SJSA1 (cell line): Measurements from ENCODE around the gene APOLD1. TPM values are rescaled to one million over a fixed set of nuclear protein-coding genes. Genes with fewer than 3 reads are reported as not detected.
"Not testable (repeated sequence)": the region's sequence is repeated elsewhere in the genome, so short reads cannot be mapped to it uniquely, and the experiment has no call there.

ENCODE experiments used
- DNase-seq, 2 experiments: peaks; one replicate each; pipeline ENCODE4 v3.0.0-alpha.2; 2015 to 2020; ENCODE audit warnings: low spot score in 2 of 2, low read depth in 1 of 2
- H3K27ac ChIP-seq: fragments of 250-450 bp; sonication (Bioruptor Pico); 2 replicates; pipeline ENCODE4 v1.5.1; 2020; ENCODE audit warnings: mild to moderate bottlenecking, moderate library complexity
- H3K27me3 ChIP-seq: fragments of 250-450 bp; sonication (Bioruptor Pico); replicated peaks from 2 replicates; pipeline ENCODE4 v1.5.1; 2020; ENCODE audit warnings: mild to moderate bottlenecking, moderate library complexity
- H3K36me3 ChIP-seq: fragments of 250-450 bp; sonication (Bioruptor Pico); 2 replicates; pipeline ENCODE4 v1.5.1; 2020; ENCODE audit warnings: mild to moderate bottlenecking
- H3K4me1 ChIP-seq: fragments of 250-450 bp; sonication (Bioruptor Pico); replicated peaks from 2 replicates; pipeline ENCODE4 v1.6.1; 2021; ENCODE audit warnings: mild to moderate bottlenecking
- H3K4me3 ChIP-seq: fragments of 250-450 bp; sonication (Bioruptor Pico); 2 replicates; pipeline ENCODE4 v1.5.1; 2020; ENCODE audit warnings: mild to moderate bottlenecking
- H3K9me3 ChIP-seq: fragments of 250-450 bp; sonication (Bioruptor Pico); replicated peaks from 2 replicates; pipeline ENCODE4 v1.5.1; 2020; ENCODE audit warnings: mild to moderate bottlenecking
- total RNA-seq: library from RNA; depleted of rRNA; stranded (reverse); fragments of >200 nt; shearing (Covaris generic); gene quantifications from 2 replicates; pipeline ENCODE4 v1.2.3, GENCODE V29; 2014

The APOLD1 gene
- total RNA-seq, 1 experiment from 2014 or later: 10.6 TPM

- H3K9me3 ChIP-seq: no peaks in the 10 kb centered on the region
- no peak overlapping the region for H3K4me3 ChIP-seq
- peaks cover 50% of the 10 kb centered on the region for H3K4me1 ChIP-seq
- no peak for DNase-seq
- peak overlapping the region; percentile 97 for H3K27ac ChIP-seq
- no peaks in the 10 kb centered on the region for H3K36me3 ChIP-seq
- no peaks in the 10 kb centered on the region for H3K27me3 ChIP-seq
These were observed 21.5 kb downstream of the APOLD1 start for GRCh38 chr12:12806784-12807516.

GRCh38 chr12:12807517-12807903, 22.1 kb downstream of the APOLD1 start:
- H3K9me3 ChIP-seq, H3K4me3 ChIP-seq, DNase-seq, H3K36me3 ChIP-seq, H3K27me3 ChIP-seq: not testable (repeated sequence)
- Histone ChIP-seq H3K27ac (peak overlapping the region; percentile 97), H3K4me1 (peaks cover 50% of the 10 kb centered on the region)

- Histone ChIP-seq H3K36me3 (no peaks in the 10 kb centered on the region), H3K4me3 (peak overlapping the region; percentile 1; the same call in 1 of the 2 replicates), H3K27me3 (no peaks in the 10 kb centered on the region), H3K9me3 (no peaks in the 10 kb centered on the region), H3K4me1 (peaks cover 45% of the 10 kb centered on the region), H3K27ac (peak overlapping the region; percentile 97)
- peak in 1 of 2 experiments; percentile 82 for DNase-seq
These were observed 22.7 kb downstream of the APOLD1 start for GRCh38 chr12:12807970-12808702.

GRCh38 chr12:12810553-12811021, 25.1 kb downstream of the APOLD1 start:
- DNase-seq: no peak
- Histone ChIP-seq H3K27ac (no peak overlapping the region), H3K36me3 (peaks cover 21% of the 10 kb centered on the region), H3K9me3 (no peaks in the 10 kb centered on the region), H3K4me3 (no peak overlapping the region), H3K27me3 (no peaks in the 10 kb centered on the region), H3K4me1 (peaks cover 33% of the 10 kb centered on the region)

- DNase-seq: no peak
- Histone ChIP-seq H3K27ac (no peak overlapping the region), H3K36me3 (peaks cover 29% of the 10 kb centered on the region), H3K4me1 (peaks cover 38% of the 10 kb centered on the region), H3K9me3 (no peaks in the 10 kb centered on the region), H3K27me3 (no peaks in the 10 kb centered on the region), H3K4me3 (no peak overlapping the region)
These were observed 25.9 kb downstream of the APOLD1 start for GRCh38 chr12:12811343-12811742.

GRCh38 chr12:12812174-12812573, 26.7 kb downstream of the APOLD1 start:
- peaks cover 35% of the 10 kb centered on the region for H3K4me1 ChIP-seq
- H3K36me3 ChIP-seq: peaks cover 37% of the 10 kb centered on the region
- no peak overlapping the region for H3K4me3 ChIP-seq
- no peaks in the 10 kb centered on the region for H3K9me3 ChIP-seq
- no peak for DNase-seq
- H3K27me3 ChIP-seq: no peaks in the 10 kb centered on the region
- H3K27ac ChIP-seq: no peak overlapping the region

GRCh38 chr12:12812618-12813119, 27.2 kb downstream of the APOLD1 start:
- H3K4me3 ChIP-seq: peak overlapping the region; percentile 57
- no peaks in the 10 kb centered on the region for H3K27me3 ChIP-seq
- H3K27ac ChIP-seq: no peak overlapping the region
- peaks cover 30% of the 10 kb centered on the region for H3K4me1 ChIP-seq
- H3K9me3 ChIP-seq: no peaks in the 10 kb centered on the region
- no peak for DNase-seq
- H3K36me3 ChIP-seq: peaks cover 42% of the 10 kb centered on the region

- Histone ChIP-seq H3K27ac (peak within 1 kb of the TSS; percentile 65), H3K9me3 (no peaks in the 10 kb centered on the region), H3K4me3 (peak within 1 kb of the TSS; percentile 57), H3K4me1 (peaks cover 28% of the 10 kb centered on the region), H3K36me3 (peaks cover 48% of the 10 kb centered on the region), H3K27me3 (no peaks in the 10 kb centered on the region)
- DNase-seq: peak; percentile 86 to 95
These were observed 28.0 kb downstream of the APOLD1 start, which contains the start of gene DDX47 for GRCh38 chr12:12813120-12814101. Gene DDX47 (plus strand): TSS chr12:12813346. CDS start chr12:12813368, 22 bp downstream.

- H3K4me1 ChIP-seq: peaks cover 62% of the 10 kb centered on the region
These were observed 32.2 kb downstream of the APOLD1 start for GRCh38 chr12:12817616-12818015.

GRCh38 chr12:12818701-12819100, 33.2 kb downstream of the APOLD1 start:
- Histone ChIP-seq H3K4me1 (peaks cover 73% of the 10 kb centered on the region), H3K36me3 (peaks cover 85% of the 10 kb centered on the region)

More at GRCh38 chr12:12817616-12818015, 32.2 kb downstream of the APOLD1 start:
- Histone ChIP-seq H3K27me3 (no peaks in the 10 kb centered on the region), H3K27ac (no peak overlapping the region), H3K9me3 (no peaks in the 10 kb centered on the region), H3K4me3 (no peak overlapping the region), H3K36me3 (peaks cover 77% of the 10 kb centered on the region)
- DNase-seq: no peak

GRCh38 chr12:12819221-12819620, 33.8 kb downstream of the APOLD1 start:
- Histone ChIP-seq H3K4me1 (peaks cover 73% of the 10 kb centered on the region), H3K36me3 (peaks cover 85% of the 10 kb centered on the region), H3K9me3 (no peaks in the 10 kb centered on the region), H3K27ac (peak overlapping the region; percentile 95), H3K4me3 (no peak overlapping the region), H3K27me3 (no peaks in the 10 kb centered on the region)
- DNase-seq: no peak

More at GRCh38 chr12:12818701-12819100, 33.2 kb downstream of the APOLD1 start:
- Histone ChIP-seq H3K9me3 (no peaks in the 10 kb centered on the region), H3K27ac (peak overlapping the region; percentile 95), H3K4me3 (no peak overlapping the region), H3K27me3 (no peaks in the 10 kb centered on the region)
- no peak for DNase-seq

GRCh38 chr12:12819752-12820311, 34.4 kb downstream of the APOLD1 start:
- peak overlapping the region; percentile 95 for H3K27ac ChIP-seq
- no peak overlapping the region for H3K4me3 ChIP-seq
- peaks cover 68% of the 10 kb centered on the region for H3K4me1 ChIP-seq
- H3K9me3 ChIP-seq: no peaks in the 10 kb centered on the region
- H3K36me3 ChIP-seq: peaks cover 85% of the 10 kb centered on the region
- DNase-seq: peak; percentile 89 to 94
- H3K27me3 ChIP-seq: no peaks in the 10 kb centered on the region

GRCh38 chr12:12820376-12820775, 34.9 kb downstream of the APOLD1 start:
- DNase-seq, H3K9me3 ChIP-seq, H3K4me3 ChIP-seq, H3K27me3 ChIP-seq: not testable (repeated sequence)
- Histone ChIP-seq H3K27ac (peak overlapping the region; percentile 95), H3K4me1 (peaks cover 68% of the 10 kb centered on the region), H3K36me3 (peaks cover 85% of the 10 kb centered on the region)
